GM12873 (cell line): ENCODE measurements around the gene CHD6.

Source experiments
- TF ChIP-seq, protein P1 (sequence below): IDR thresholded peaks from 2 replicates; pipeline ENCODE4 v1.5.1; 2012; ENCODE audit warnings: low read depth, mild to moderate bottlenecking, moderate library complexity, low read length, control low read depth; ENCODE audit not compliant: insufficient read depth; ENCODE audit errors: missing control alignments

CHD6 gene

GRCh38 chr20:41480054-41480770 lies 138.0 kb downstream of the CHD6 start:
- TF ChIP-seq, protein P1, sequence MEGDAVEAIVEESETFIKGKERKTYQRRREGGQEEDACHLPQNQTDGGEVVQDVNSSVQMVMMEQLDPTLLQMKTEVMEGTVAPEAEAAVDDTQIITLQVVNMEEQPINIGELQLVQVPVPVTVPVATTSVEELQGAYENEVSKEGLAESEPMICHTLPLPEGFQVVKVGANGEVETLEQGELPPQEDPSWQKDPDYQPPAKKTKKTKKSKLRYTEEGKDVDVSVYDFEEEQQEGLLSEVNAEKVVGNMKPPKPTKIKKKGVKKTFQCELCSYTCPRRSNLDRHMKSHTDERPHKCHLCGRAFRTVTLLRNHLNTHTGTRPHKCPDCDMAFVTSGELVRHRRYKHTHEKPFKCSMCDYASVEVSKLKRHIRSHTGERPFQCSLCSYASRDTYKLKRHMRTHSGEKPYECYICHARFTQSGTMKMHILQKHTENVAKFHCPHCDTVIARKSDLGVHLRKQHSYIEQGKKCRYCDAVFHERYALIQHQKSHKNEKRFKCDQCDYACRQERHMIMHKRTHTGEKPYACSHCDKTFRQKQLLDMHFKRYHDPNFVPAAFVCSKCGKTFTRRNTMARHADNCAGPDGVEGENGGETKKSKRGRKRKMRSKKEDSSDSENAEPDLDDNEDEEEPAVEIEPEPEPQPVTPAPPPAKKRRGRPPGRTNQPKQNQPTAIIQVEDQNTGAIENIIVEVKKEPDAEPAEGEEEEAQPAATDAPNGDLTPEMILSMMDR: no peak

- TF ChIP-seq, protein P1: no peak
Measured at GRCh38 chr20:41479113-41479512, 139.1 kb downstream of the CHD6 start.

- TF ChIP-seq, protein P1: no peak
Measured at GRCh38 chr20:41478026-41478425, 140.2 kb downstream of the CHD6 start.

DNA sequence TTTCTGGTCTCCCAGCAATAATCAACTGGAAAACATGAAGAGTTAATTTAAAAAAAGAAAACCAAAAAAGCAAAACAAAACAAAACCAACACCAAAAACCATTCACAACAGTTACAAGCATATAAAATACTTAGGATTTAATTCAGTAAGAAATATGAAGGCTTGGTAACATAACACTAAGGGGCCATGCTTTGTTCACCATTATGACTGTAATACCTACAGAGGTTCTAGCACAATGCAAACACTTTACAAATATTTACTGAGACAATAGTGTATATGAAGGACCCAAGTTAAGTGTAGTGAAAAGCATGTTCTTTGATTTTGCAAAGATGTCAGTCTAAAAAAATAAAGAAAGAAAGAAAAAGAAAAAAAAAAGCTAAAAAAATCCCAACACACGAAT lies 141.7 kb downstream of the CHD6 start:
- TF ChIP-seq, protein P1: no peak

GRCh38 chr20:41476013-41476441 lies 142.2 kb downstream of the CHD6 start:
- TF ChIP-seq, protein P1: no peak

GRCh38 chr20:41475503-41475902 lies 142.7 kb downstream of the CHD6 start:
- TF ChIP-seq, protein P1: no peak

DNA sequence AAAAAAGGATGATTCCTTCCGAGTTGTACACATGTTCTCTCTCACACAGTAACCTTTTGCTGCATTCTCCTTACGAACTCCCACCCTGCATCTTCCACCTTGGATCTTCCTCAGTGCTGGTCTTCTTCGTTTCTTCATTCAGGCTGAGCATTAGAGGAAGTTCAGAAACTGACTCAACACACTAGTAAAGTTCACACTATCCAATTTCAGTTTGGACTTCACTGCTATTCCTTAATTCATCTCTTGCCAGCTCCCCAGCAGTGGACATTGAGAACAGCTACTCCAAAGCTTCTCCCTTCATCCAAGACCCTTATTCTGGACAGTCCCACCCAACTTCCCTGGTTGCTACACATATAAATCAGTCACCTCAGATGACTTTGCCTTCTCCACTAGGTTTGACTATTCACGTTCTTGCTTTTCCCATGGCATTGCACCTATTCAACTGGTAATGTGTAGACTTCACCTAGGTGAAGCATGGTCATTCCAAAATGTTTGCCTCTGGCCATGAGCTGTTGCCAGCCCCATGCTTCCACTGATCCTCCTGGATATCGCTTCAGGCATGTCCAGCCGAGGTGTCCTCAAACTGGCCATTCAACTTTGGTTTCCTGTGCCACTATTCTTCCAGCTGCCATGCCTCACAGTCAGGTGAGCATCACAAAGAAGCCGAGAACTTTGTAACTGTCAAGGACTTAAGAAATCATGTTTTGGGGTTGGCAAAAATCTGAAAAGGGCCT lies 147.6 kb downstream of the CHD6 start:
- TF ChIP-seq, protein P1: no peak
